ENCODE measurements around the gene MPRIP.

GRCh38 chr17:17167356-17167755 lies 125.1 kb downstream of the MPRIP start:
- TF ChIP-seq CTCF (IDR thresholded peaks at IDR 0.05) (no peak), POLR2A (IDR thresholded peaks at IDR 0.05) (no peak)

Measured in esophagus squamous epithelium (tissue), 4 donors.